Hematopoietic multipotent progenitor cell treated with erythropoietin and hydrocortisone succinate and interleukin-3 and kit ligand, for 17 days (in vitro differentiated cells): Measurements from ENCODE around the gene IPO8.
"Not testable (repeated sequence)": the region's sequence is repeated elsewhere in the genome, so short reads cannot be mapped to it uniquely, and the experiment has no call there.

Experiments used
- DNase-seq: peaks from one replicate; pipeline ENCODE4 v3.0.0-alpha.2; 2015; ENCODE audit warnings: low spot score

IPO8 gene

GRCh38 chr12:30603129-30603528 lies 92.5 kb downstream of the IPO8 start:
- no peak for DNase-seq

DNA sequence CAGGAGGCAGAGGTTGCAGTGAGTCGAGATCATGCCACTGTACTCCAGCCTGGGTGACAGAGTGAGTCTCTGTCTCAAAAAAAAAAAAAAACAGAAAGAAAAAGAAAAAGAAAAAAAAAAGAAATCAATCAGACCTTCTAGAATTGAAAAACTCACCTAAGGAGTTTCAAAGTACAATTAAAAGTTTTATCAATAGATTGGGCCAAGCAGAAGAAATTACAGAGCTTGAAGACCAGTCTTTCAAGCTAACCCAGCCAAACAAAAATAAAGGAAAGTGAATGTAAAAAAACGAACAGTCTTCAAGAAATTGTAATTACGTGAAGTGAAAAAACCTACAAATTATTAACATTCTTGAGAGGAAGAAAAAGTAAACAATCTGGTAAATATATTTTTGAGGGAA lies 93.0 kb downstream of the IPO8 start:
- DNase-seq, result no peak

DNA sequence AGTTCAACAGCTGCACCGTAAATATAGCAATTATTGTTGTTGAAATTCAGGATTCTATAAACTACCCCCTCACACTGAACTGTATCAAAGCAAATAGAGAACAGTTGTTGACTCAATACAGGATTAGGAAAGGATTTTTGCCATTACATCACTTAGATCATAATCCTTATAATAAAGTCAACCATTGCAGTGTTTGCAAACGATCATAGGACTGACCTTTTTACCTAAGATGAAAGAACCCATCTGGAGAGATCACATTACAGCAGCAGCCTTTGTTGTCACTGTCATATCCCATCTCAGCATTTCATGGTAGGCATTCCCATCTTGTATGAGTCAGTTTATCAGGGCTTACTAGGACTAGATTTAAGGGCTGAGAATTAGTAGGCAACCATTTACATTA lies 96.1 kb downstream of the IPO8 start:
- no peak for DNase-seq

GRCh38 chr12:30598889-30599288 lies 96.8 kb downstream of the IPO8 start:
- DNase-seq, result no peak

- DNase-seq, result no peak
Observed at GRCh38 chr12:30595742-30596141, 99.9 kb downstream of the IPO8 start.

- no peak for DNase-seq
Observed at GRCh38 chr12:30594509-30594908, 101.2 kb downstream of the IPO8 start.

DNA sequence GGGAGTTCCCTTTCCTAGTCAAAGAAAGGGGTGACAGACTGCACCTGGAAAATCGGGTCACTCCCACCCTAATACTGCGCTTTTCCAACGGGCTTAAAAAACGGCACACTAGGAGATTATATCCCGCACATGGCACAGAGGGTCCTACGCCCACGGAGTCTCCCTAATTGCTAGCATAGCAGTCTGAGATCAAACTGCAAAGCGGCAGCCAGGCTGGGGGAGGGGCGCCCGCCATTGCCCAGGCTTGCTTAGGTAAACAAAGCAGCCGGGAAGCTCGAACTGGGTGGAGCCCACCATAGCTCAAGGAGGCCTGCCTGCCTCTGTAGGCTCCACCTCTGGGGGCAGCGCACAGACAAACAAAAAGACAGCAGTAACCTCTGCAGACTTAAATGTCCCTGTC lies 107.1 kb downstream of the IPO8 start:
- DNase-seq, result not testable (repeated sequence)

DNA sequence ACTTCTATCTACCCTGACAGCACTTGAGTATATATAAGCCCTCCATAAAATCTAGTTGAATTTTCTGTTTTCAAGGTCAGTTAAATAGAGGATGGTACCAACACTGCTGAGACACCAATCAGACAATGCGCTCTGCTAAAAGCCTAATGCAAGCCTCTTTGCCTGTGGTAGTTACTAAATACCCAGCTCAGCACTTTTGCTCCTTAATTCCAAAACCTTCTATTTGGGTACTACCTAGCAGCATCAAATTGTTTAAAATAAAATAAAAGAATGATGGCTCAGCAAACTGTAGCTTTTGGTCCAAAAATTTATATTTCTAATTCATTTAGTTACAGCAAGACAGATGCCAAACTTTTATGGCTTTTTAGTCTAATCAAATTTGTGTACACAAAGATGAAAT lies 107.9 kb downstream of the IPO8 start:
- DNase-seq, result no peak

DNA sequence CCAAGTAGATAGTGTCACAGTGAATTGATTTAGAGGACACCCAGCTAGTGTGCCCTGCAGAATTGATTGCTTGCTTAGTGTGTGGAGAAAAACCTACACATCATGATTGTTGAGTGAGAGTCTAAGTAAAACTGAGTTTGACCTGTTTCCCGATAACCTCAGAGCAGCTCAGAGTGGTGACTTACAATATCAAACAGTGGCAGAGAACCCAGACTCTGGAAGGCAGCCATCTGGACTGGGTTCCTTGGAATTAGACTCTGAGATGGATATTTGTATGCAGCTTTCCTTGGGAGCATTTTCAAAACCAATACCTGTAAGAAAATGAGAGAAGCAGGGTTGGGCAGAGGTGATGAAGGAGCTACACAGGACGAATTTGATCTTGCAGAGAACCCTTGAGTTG lies 109.8 kb downstream of the IPO8 start:
- no peak for DNase-seq

DNA sequence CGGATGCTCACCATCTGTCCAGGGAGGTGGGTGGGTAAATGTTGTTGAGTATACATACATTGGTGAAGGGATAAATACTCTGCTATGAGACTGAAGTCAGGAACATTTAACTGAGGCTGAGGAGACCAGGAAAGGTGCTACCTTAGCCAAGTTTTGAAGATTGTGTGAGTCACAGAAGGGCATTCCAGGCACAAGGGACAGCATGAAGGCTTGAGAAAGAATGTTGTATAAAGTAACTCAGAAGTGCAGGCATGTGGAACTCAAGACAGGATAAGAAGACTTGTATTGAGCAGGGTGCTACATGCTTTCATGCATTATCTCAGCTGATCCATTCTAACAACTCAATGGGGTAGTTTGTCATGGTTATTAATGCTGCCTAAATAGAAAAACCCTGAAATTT lies 112.7 kb downstream of the IPO8 start:
- DNase-seq, result no peak

GRCh38 chr12:30580344-30580743 lies 115.3 kb downstream of the IPO8 start:
- DNase-seq, result no peak
